GM12892 (cell line): ENCODE measurements around the gene SEC23IP.

Source experiments
- POLR2A ChIP-seq: IDR thresholded peaks from 2 replicates; pipeline ENCODE4 v1.6.1; 2011; ENCODE audit warnings: low read depth, low read length, control low read depth
- POLR2AphosphoS5 ChIP-seq: IDR thresholded peaks from 2 replicates; pipeline ENCODE4 v1.6.1; 2011; ENCODE audit warnings: low read depth, low read length, control low read depth
- TAF1 ChIP-seq: IDR thresholded peaks from 2 replicates; pipeline ENCODE4 v1.6.1; 2011; ENCODE audit warnings: low read depth, mild to moderate bottlenecking, control low read depth, low read length, borderline replicate concordance

DNA sequence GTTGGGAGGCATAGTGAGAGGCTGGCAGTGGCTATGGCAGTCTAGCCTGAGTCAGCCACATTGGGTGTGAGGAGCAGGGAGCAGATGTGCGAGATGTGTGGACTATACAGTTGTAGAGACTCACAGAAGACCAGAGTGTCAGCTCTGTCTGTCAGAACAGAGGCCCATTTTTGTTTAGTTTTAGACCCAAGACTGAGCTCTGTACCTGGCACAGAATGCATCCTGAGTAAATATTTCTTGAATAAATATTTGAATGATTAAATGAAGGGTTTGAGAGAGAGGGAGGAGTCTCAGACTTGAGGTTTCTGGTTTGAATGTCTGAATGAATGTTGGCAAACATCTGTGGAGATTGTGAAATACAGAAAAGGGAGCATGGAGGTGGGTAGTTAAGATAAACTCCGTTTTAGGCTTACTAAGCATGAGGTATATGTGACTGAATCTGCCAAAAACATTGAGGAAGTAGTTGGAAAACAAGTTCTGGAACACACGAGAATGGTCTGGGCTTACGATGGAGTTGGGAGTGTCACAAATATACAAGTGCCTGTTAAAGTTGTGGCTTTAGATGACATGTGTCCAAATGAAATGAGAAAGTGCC is 3.6 kb downstream of the SEC23IP start:
- TF ChIP-seq POLR2AphosphoS5 (no peak), POLR2A (no peak), TAF1 (no peak)
